Body of pancreas (tissue), 4 donors: ENCODE measurements around the gene TRIM47.
A peak's percentile ranks its signal among the peaks of the same experiment; 100 is the strongest.

Experiments used
- CTCF ChIP-seq, 7 experiments: fragments of 450-650 bp in 4 of 7; fragments of 200-600 bp in 3 of 7; sonication (generic) in 3 of 7; IDR thresholded peaks; one replicate each; pipeline ENCODE4 v1.5.1; 2016 to 2019; ENCODE audit warnings: antibody characterized with exemption in 7 of 7
- POLR2A ChIP-seq, 3 donors: fragments of 450-650 bp; IDR thresholded peaks; one replicate each; pipeline ENCODE4 v1.6.1; 2016; ENCODE audit warnings: antibody characterized with exemption in 3 of 3, mild to moderate bottlenecking in 2 of 3

- TF ChIP-seq CTCF (IDR thresholded peaks at IDR 0.05): peak in 3 of 7 experiments; percentile 13 to 37 (median 21)
- TF ChIP-seq POLR2A (IDR thresholded peaks at IDR 0.05): peak; percentile 59 to 64 (median 62)
Observed at GRCh38 chr17:75876190-75876937, 2.0 kb downstream of the TRIM47 start.
